Endodermal cell (in vitro differentiated cells): Measurements from ENCODE around the gene HTR1B. TPM values are rescaled to one million over a fixed set of nuclear protein-coding genes. Genes with fewer than 3 reads are reported as not detected.

Experiments used
- DNase-seq: peaks from one replicate; pipeline ENCODE4 v3.0.0-alpha.2; 2017
- H3K27ac ChIP-seq: 2 replicates; pipeline ENCODE4 v1.5.1; 2013; ENCODE audit warnings: mild to moderate bottlenecking, low read depth, low read length, moderate library complexity
- H3K27me3 ChIP-seq: 2 replicates; pipeline ENCODE4 v1.6.1; 2013; ENCODE audit warnings: mild to moderate bottlenecking, low read length, moderate library complexity; ENCODE audit not compliant: insufficient read depth, control insufficient read depth, poor library complexity, severe bottlenecking
- H3K36me3 ChIP-seq: 2 replicates; pipeline ENCODE4 v1.7.0; 2013; ENCODE audit warnings: mild to moderate bottlenecking, low read length, moderate library complexity; ENCODE audit not compliant: control insufficient read depth, insufficient read depth
- H3K4me1 ChIP-seq: one replicate; pipeline ENCODE4 v1.7.0; 2013; ENCODE audit warnings: low read length; ENCODE audit not compliant: control insufficient read depth, insufficient read depth
- H3K4me3 ChIP-seq: 2 replicates; pipeline ENCODE4 v1.5.1; 2013; ENCODE audit warnings: mild to moderate bottlenecking, low read length, moderate library complexity
- H3K9ac ChIP-seq: 2 replicates; pipeline ENCODE4 v1.6.1; 2013; ENCODE audit warnings: mild to moderate bottlenecking, low read length, moderate library complexity; ENCODE audit not compliant: poor library complexity, severe bottlenecking; ENCODE audit errors: extremely low read depth
- H3K9me3 ChIP-seq: 2 replicates; pipeline ENCODE4 v1.6.1; 2013; ENCODE audit warnings: mild to moderate bottlenecking, low read length, moderate library complexity; ENCODE audit not compliant: control insufficient read depth
- H3K27ac Mint-ChIP-seq: 2 replicates; pipeline ENCODE4 v1.8.0; 2020; ENCODE audit warnings: mixed read lengths
- H3K27me3 Mint-ChIP-seq: 2 replicates; pipeline ENCODE4 v1.8.0; 2021; ENCODE audit warnings: mild to moderate bottlenecking, mixed read lengths; ENCODE audit not compliant: insufficient read depth
- H3K36me3 Mint-ChIP-seq: 2 replicates; pipeline ENCODE4 v1.8.0; 2020; ENCODE audit warnings: low read depth, mixed read lengths
- H3K4me1 Mint-ChIP-seq: 2 replicates; pipeline ENCODE4 v1.8.0; 2020; ENCODE audit warnings: mixed read lengths
- H3K4me3 Mint-ChIP-seq: 2 replicates; pipeline ENCODE4 v1.8.0; 2020; ENCODE audit warnings: mild to moderate bottlenecking, moderate library complexity, mixed read lengths
- H3K9me3 Mint-ChIP-seq: 2 replicates; pipeline ENCODE4 v1.8.0; 2020; ENCODE audit warnings: mild to moderate bottlenecking, mixed read lengths
- CTCF ChIP-seq: fragments of 200-600 bp; sonication (generic); conservative IDR thresholded peaks from 2 replicates; pipeline ENCODE4 v1.5.0; 2021; ENCODE audit warnings: antibody characterized with exemption, mild to moderate bottlenecking
- WGBS, 2 experiments: methylation state at CpG; one replicate each; pipeline versions ENCODE4 v1.1.5 to v1.1.7; 2013; ENCODE audit warnings: missing lambda C conversion rate in 2 of 2, mixed read lengths in 1 of 2; ENCODE audit not compliant: insufficient coverage in 1 of 2, insufficient read length in 1 of 2; 5-methylcytosine and 5-hydroxymethylcytosine counted together
- total RNA-seq, 2 donors: library from RNA; stranded (reverse); fragmentation: NEBNext Ultra II Directional in 1 of 2; extraction: Animal tissue kit (Norgen Biotek cat#: 25700) in 1 of 2; gene quantifications; 2 replicates in 1 of 2; 3 replicates in 1 of 2; pipeline ENCODE4 v1.2.1, GENCODE V29; 2021

HTR1B gene
- total RNA-seq, 2 donors from 2014 or later, result 2.9 to 3.9 TPM

DNA sequence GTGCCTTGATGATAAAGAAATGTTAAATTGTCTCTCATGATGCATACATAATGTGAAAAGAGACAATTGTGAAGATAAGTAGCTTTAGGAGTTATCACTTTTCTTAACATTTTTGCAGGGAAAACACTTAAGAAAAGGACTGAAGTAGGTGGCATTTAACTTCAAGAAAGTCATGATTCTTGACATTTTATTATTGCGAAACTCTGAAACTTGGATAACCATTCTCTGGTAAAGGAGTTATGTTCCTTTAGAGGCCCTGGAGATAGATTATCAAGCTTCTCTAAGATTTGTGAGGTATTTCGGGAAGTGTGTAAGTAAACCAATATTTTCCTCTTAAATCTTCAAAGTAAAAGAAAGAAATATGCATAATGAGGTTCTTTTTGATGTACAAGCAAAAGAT is 38.5 kb downstream of the HTR1B start:
- Histone ChIP-seq H3K4me1 (no peaks in the 10 kb centered on the region), H3K36me3 (no peaks in the 10 kb centered on the region), H3K9me3 (no peaks in the 10 kb centered on the region), H3K4me3 (no peak overlapping the region), H3K9ac (no peak overlapping the region), H3K27ac (no peak overlapping the region), H3K27me3 (no peaks in the 10 kb centered on the region)
- H3K27me3 Mint-ChIP-seq, result no peaks in the 10 kb centered on the region
- no peaks in the 10 kb centered on the region for H3K36me3 Mint-ChIP-seq
- no peak overlapping the region for H3K4me3 Mint-ChIP-seq
- no peak overlapping the region for H3K27ac Mint-ChIP-seq
- DNase-seq, result no peak
- peaks cover 9% of the 10 kb centered on the region for H3K4me1 Mint-ChIP-seq
- H3K9me3 Mint-ChIP-seq, result no peaks in the 10 kb centered on the region
- WGBS, 2 experiments, result 98 to 100% methylated on average over 1 of the region's 2 CpGs
- no peak for TF ChIP-seq CTCF

DNA sequence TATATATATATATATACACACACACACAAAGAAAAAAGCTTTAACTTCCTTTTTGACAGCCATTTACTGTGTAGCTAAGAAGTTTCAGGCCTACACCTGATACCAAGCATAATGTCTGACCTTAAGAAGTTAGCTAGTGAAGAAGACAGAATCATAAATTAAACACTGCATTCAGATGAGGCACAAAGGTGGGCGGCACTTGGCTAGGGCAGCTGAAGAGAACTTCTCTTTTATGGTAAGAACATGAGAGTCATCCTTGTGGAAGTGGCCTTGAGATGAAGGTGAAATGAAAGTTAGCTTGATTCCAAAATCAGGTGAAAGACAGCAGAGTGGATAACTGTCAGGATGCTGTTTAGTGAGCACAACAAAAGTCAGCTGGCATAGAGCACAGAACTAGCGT is 46.5 kb downstream of the HTR1B start:
- Mint-ChIP-seq H3K27ac (no peak overlapping the region), H3K9me3 (no peaks in the 10 kb centered on the region)

DNA sequence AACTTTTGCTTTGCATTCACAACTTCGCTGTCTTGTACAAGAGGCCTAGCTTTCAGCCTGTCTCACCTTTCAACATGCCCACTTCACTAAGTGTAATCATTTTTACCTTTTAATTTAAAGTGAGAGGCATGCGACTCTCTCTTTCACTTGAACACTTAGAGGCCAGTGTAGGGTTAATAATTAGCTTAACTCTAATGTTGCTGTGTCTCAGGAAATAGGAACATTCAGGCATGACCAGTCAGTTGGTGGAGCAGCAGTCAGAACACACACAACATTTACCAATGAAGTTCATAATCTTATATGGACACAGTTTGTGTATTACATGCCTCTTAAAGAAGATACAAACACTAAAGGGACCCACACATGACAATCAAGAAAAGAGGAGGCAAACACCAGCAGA is 47.6 kb downstream of the HTR1B start:
- peaks cover 8% of the 10 kb centered on the region for H3K9me3 ChIP-seq
- no peaks in the 10 kb centered on the region for H3K27me3 ChIP-seq
- Mint-ChIP-seq H3K4me3 (no peak overlapping the region), H3K36me3 (no peaks in the 10 kb centered on the region), H3K27ac (no peak overlapping the region), H3K27me3 (no peaks in the 10 kb centered on the region), H3K9me3 (no peaks in the 10 kb centered on the region), H3K4me1 (no peaks in the 10 kb centered on the region)
- no peak overlapping the region for H3K27ac ChIP-seq
- H3K9ac ChIP-seq, result no peak overlapping the region
- no peak for DNase-seq
- H3K4me3 ChIP-seq, result no peak overlapping the region
- no peaks in the 10 kb centered on the region for H3K4me1 ChIP-seq
- H3K36me3 ChIP-seq, result no peaks in the 10 kb centered on the region
- 82% methylated on average over 2 of the region's 2 CpGs; no CpG with 5 or more reads in 1 of the 2 experiments for WGBS, 2 experiments
- no peak for TF ChIP-seq CTCF

More for the DNA sequence above, 46.5 kb downstream of the HTR1B start:
- Mint-ChIP-seq H3K4me3 (no peak overlapping the region), H3K36me3 (no peaks in the 10 kb centered on the region), H3K27me3 (no peaks in the 10 kb centered on the region), H3K4me1 (no peaks in the 10 kb centered on the region)
- TF ChIP-seq CTCF, result no peak
- no peak overlapping the region for H3K9ac ChIP-seq
- H3K4me1 ChIP-seq, result no peaks in the 10 kb centered on the region
- H3K27ac ChIP-seq, result no peak overlapping the region
- no peak for DNase-seq
- H3K27me3 ChIP-seq, result no peaks in the 10 kb centered on the region
- peaks cover 8% of the 10 kb centered on the region for H3K9me3 ChIP-seq
- no peaks in the 10 kb centered on the region for H3K36me3 ChIP-seq
- 90 to 100% methylated on average over 2 of the region's 2 CpGs for WGBS, 2 experiments
- no peak overlapping the region for H3K4me3 ChIP-seq

Other genes with a start within 250 kb of the HTR1B start
- under 1 TPM; 0.62 to 0.84 TPM for gene MEI4, start 189.5 kb upstream of the HTR1B start, total RNA-seq